ENCODE measurements around the gene U2AF1L4.

DNA sequence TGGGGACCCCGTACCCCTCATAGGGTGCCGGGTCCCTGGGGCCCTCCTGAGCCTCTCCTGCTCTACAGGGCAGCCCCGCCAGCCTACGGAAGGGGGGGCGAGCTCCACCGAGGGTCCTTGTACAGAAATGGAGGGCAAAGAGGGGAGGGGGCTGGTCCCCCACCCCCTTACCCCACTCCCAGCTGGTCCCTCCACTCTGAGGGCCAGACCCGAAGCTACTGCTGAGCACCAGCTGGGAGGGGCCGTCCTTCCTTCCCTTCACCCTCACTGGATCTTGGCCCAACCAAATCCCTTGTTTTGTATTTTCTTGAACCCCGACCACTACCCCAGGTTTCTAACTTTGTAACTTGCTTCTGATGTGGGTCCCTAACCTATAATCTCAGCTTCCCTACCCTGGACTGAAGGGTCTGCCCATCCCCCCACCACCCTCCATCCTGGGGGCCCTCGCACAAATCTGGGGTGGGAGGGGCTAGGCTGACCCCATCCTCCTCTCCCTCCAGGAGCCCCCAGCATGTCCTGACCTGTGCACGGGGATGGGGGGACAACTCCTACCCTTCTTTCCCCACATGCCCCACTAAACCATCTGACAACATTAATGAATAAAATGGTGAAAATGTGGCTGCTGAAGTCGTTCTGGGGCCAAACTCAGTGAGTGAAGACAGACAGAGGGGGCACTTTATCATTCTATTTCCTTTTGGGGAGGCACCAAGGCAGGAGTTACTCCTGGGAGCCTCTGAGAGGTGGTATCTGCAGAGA lies 43.2 kb upstream of the U2AF1L4 start:
- TF ChIP-seq CBX3 (IDR thresholded peaks at IDR 0.05; ENCODE audit: borderline replicate concordance, low read depth) (no peak), EZH2 (IDR thresholded peaks at IDR 0.05; ENCODE audit: borderline replicate concordance, control insufficient read depth, low read depth, low read length) (no peak), RCOR1 (conservative IDR thresholded peaks at IDR 0.05; ENCODE audit: low read depth, low read length) (no peak), CREM (IDR thresholded peaks at IDR 0.05; ENCODE audit: low read depth) (no peak), MTA2 (IDR thresholded peaks at IDR 0.05; ENCODE audit: low read depth) (no peak), CHD2 (IDR thresholded peaks at IDR 0.05; ENCODE audit: borderline replicate concordance, low read depth, low read length) (no peak), HDAC2 (IDR thresholded peaks at IDR 0.05) (no peak), NRF1 (conservative IDR thresholded peaks at IDR 0.05; ENCODE audit: low read depth, low read length) (no peak), NR2C2 (IDR thresholded peaks at IDR 0.05; ENCODE audit: borderline replicate concordance, control insufficient read depth, insufficient read length, low read depth) (no peak)
- TF ChIP-seq, protein P1, sequence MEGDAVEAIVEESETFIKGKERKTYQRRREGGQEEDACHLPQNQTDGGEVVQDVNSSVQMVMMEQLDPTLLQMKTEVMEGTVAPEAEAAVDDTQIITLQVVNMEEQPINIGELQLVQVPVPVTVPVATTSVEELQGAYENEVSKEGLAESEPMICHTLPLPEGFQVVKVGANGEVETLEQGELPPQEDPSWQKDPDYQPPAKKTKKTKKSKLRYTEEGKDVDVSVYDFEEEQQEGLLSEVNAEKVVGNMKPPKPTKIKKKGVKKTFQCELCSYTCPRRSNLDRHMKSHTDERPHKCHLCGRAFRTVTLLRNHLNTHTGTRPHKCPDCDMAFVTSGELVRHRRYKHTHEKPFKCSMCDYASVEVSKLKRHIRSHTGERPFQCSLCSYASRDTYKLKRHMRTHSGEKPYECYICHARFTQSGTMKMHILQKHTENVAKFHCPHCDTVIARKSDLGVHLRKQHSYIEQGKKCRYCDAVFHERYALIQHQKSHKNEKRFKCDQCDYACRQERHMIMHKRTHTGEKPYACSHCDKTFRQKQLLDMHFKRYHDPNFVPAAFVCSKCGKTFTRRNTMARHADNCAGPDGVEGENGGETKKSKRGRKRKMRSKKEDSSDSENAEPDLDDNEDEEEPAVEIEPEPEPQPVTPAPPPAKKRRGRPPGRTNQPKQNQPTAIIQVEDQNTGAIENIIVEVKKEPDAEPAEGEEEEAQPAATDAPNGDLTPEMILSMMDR (IDR thresholded peaks at IDR 0.05 in 2 of 3, conservative IDR thresholded peaks at IDR 0.05 in 1 of 3; ENCODE audit: control insufficient read depth in 2 of 3, extremely low read depth in 1 of 3, insufficient read depth in 1 of 3, low read depth in 3 of 3, low read length in 3 of 3), result no peak
- TF ChIP-seq, protein P2, sequence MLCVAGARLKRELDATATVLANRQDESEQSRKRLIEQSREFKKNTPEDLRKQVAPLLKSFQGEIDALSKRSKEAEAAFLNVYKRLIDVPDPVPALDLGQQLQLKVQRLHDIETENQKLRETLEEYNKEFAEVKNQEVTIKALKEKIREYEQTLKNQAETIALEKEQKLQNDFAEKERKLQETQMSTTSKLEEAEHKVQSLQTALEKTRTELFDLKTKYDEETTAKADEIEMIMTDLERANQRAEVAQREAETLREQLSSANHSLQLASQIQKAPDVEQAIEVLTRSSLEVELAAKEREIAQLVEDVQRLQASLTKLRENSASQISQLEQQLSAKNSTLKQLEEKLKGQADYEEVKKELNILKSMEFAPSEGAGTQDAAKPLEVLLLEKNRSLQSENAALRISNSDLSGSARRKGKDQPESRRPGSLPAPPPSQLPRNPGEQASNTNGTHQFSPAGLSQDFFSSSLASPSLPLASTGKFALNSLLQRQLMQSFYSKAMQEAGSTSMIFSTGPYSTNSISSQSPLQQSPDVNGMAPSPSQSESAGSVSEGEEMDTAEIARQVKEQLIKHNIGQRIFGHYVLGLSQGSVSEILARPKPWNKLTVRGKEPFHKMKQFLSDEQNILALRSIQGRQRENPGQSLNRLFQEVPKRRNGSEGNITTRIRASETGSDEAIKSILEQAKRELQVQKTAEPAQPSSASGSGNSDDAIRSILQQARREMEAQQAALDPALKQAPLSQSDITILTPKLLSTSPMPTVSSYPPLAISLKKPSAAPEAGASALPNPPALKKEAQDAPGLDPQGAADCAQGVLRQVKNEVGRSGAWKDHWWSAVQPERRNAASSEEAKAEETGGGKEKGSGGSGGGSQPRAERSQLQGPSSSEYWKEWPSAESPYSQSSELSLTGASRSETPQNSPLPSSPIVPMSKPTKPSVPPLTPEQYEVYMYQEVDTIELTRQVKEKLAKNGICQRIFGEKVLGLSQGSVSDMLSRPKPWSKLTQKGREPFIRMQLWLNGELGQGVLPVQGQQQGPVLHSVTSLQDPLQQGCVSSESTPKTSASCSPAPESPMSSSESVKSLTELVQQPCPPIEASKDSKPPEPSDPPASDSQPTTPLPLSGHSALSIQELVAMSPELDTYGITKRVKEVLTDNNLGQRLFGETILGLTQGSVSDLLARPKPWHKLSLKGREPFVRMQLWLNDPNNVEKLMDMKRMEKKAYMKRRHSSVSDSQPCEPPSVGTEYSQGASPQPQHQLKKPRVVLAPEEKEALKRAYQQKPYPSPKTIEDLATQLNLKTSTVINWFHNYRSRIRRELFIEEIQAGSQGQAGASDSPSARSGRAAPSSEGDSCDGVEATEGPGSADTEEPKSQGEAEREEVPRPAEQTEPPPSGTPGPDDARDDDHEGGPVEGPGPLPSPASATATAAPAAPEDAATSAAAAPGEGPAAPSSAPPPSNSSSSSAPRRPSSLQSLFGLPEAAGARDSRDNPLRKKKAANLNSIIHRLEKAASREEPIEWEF (IDR thresholded peaks at IDR 0.05; ENCODE audit: insufficient replicate concordance, low read depth, low read length), result no peak
- TF ChIP-seq, protein P3, sequence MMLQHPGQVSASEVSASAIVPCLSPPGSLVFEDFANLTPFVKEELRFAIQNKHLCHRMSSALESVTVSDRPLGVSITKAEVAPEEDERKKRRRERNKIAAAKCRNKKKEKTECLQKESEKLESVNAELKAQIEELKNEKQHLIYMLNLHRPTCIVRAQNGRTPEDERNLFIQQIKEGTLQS (IDR thresholded peaks at IDR 0.05; ENCODE audit: borderline replicate concordance, extremely low read depth, low read depth, low read length), result no peak

All from GM12878 (cell line).